Colonic mucosa (tissue), 4 donors: ENCODE measurements around the gene TRABD2B. TPM values are rescaled to one million over a fixed set of nuclear protein-coding genes. Genes with fewer than 3 reads are reported as not detected.

Experiments used
- DNase-seq: peaks from one replicate; pipeline ENCODE4 v3.0.0-alpha.2; 2020
- H3K27ac ChIP-seq: fragments of 200-600 bp; one replicate; pipeline ENCODE4 v1.8.0; 2021
- H3K27me3 ChIP-seq: fragments of 200-600 bp; one replicate; pipeline ENCODE4 v1.8.0; 2021
- H3K36me3 ChIP-seq: fragments of 200-600 bp; one replicate; pipeline ENCODE4 v1.8.0; 2021
- H3K4me1 ChIP-seq: fragments of 200-600 bp; one replicate; pipeline ENCODE4 v1.8.0; 2021; ENCODE audit warnings: mild to moderate bottlenecking
- H3K4me3 ChIP-seq: fragments of 200-600 bp; one replicate; pipeline ENCODE4 v1.8.0; 2021
- H3K9ac ChIP-seq, 2 donors: one replicate each; pipeline ENCODE4 v1.7.0; 2013; ENCODE audit warnings: control low read depth in 2 of 2, low read depth in 2 of 2, low read length in 2 of 2
- H3K9me3 ChIP-seq: fragments of 200-600 bp; one replicate; pipeline ENCODE4 v1.8.0; 2021
- intact Hi-C: fragments of 100-400 bp; cut with DNase I; formaldehyde crosslinking; loops from one replicate; pipeline ENCODE4 v1.14.1; 2022
- total RNA-seq, 2 donors: library from RNA; stranded (reverse); fragmentation: NEBNext Ultra II Directional in 1 of 2; extraction: Animal tissue kit (Norgen Biotek cat#: 25700) in 1 of 2; gene quantifications; one replicate each; pipeline ENCODE4 v1.2.1, GENCODE V29; 2021
- TF ChIP-seq, protein P1 (sequence below): fragments of 200-600 bp; IDR thresholded peaks from one replicate; pipeline ENCODE4 v1.8.0; 2022; ENCODE audit warnings: antibody characterized with exemption, mild to moderate bottlenecking
- donor health status: healthy.
- donor health status: DM: no; HTN: no; CAD: no.
- donor health status: DM: no; HTN: no; CAD: no.

The TRABD2B gene
- total RNA-seq, 2 donors from 2014 or later, result 0.42 to 0.77 TPM

DNA sequence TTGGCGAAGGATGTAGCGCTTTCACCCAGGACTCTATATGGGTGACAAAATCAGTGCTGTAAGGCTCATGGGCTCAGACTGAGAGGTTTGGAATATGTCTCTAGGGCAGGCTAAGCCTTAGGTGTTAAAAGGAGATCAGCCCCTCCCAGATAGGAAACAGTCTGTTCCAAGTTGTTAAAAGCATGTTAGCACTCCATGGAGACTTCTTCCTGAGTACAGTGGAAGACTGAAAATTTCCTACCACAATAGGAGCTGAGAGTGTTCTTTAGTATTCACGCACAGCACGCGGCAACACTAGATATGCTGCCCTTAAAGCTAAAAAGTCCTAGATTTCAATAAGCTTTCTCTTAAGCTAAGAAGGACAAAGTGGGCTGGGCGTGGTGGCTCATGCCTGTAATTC, 122.1 kb downstream of the TRABD2B start:
- H3K4me3 ChIP-seq, result no peak overlapping the region
- no peaks in the 10 kb centered on the region for H3K9me3 ChIP-seq
- no peak overlapping the region for H3K9ac ChIP-seq
- H3K4me1 ChIP-seq, result no peaks in the 10 kb centered on the region
- H3K27ac ChIP-seq, result no peak overlapping the region
- DNase-seq, result no peak
- H3K27me3 ChIP-seq, result no peaks in the 10 kb centered on the region
- TF ChIP-seq, protein P1, sequence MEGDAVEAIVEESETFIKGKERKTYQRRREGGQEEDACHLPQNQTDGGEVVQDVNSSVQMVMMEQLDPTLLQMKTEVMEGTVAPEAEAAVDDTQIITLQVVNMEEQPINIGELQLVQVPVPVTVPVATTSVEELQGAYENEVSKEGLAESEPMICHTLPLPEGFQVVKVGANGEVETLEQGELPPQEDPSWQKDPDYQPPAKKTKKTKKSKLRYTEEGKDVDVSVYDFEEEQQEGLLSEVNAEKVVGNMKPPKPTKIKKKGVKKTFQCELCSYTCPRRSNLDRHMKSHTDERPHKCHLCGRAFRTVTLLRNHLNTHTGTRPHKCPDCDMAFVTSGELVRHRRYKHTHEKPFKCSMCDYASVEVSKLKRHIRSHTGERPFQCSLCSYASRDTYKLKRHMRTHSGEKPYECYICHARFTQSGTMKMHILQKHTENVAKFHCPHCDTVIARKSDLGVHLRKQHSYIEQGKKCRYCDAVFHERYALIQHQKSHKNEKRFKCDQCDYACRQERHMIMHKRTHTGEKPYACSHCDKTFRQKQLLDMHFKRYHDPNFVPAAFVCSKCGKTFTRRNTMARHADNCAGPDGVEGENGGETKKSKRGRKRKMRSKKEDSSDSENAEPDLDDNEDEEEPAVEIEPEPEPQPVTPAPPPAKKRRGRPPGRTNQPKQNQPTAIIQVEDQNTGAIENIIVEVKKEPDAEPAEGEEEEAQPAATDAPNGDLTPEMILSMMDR, result no peak
- intact Hi-C loops, result no loop called here
- no peaks in the 10 kb centered on the region for H3K36me3 ChIP-seq

DNA sequence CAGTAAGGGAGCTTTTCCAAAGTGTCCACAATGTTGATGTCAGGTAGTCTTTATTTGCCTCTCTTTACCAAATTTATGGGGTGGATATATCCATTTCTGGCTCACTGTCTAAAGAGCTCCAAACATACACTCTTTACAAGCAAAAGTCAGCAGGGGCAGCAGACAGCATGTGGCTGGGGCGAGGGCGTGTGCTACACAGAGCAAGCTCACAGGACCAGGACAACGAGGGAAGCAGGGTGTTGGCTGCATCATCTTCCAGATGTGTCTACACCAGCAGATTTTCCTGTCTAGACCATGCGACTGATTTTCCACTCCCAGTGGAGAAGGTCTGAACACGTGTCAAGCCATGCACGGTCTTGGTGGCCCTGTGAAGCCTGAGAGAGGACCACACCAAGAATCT, 123.8 kb downstream of the TRABD2B start:
- no peaks in the 10 kb centered on the region for H3K9me3 ChIP-seq
- H3K27ac ChIP-seq, result no peak overlapping the region
- no peaks in the 10 kb centered on the region for H3K36me3 ChIP-seq
- no peaks in the 10 kb centered on the region for H3K27me3 ChIP-seq
- H3K9ac ChIP-seq, result no peak overlapping the region
- no peak for DNase-seq
- no peaks in the 10 kb centered on the region for H3K4me1 ChIP-seq
- no peak overlapping the region for H3K4me3 ChIP-seq
- TF ChIP-seq, protein P1, result no peak
- intact Hi-C loops, result no loop called here

DNA sequence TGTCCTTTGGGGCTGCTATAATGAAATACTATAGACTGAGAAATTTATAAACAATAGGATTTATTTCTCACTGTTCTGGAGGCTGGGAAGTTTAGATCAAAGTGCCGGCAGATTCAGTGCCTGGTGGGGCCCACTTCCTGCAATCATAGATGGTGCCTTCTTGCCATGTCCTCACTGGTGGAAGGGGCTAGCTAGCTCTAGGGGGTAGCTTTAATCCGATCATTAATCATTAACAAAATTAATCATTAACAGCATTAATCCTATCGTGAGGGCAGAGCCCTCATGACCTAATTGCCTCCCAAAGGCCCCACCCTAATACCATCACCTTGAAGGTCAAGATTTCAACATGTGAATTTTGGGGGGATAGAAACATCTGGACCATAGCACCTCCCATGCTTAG, 124.3 kb downstream of the TRABD2B start:
- H3K4me3 ChIP-seq, result no peak overlapping the region
- intact Hi-C loops, result no loop called here
- no peak overlapping the region for H3K9ac ChIP-seq
- H3K9me3 ChIP-seq, result no peaks in the 10 kb centered on the region
- no peaks in the 10 kb centered on the region for H3K4me1 ChIP-seq
- H3K36me3 ChIP-seq, result no peaks in the 10 kb centered on the region
- TF ChIP-seq, protein P1, result no peak
- H3K27me3 ChIP-seq, result no peaks in the 10 kb centered on the region
- H3K27ac ChIP-seq, result no peak overlapping the region
- DNase-seq, result no peak

DNA sequence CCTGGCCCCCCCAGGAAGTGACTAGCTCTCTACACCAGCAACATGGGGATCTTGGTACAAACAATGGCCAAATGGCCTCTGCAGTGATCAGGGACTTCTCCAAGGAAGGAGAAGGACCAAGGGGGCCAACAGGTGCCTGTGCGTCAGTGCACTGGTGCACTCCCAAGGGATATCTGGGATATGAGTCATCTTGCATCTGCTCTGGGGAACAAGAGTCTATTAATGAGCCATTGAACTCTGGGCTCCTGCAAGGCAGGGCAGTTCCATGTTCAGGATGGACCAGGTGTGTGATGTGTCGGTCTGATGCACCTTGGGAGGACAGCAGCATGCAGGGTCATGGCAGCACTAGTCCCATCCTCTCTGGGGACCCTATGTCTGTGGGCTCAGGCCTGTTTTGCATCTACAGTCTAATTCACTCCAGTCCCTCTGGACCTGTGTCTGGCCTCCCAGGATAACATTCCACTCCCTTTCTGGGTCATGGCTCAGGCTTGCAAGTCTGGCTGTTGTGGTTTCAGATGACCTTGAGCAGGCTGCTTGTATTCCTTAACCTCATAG, 125.3 kb downstream of the TRABD2B start:
- Histone ChIP-seq H3K4me3 (no peak overlapping the region), H3K36me3 (no peaks in the 10 kb centered on the region), H3K4me1 (no peaks in the 10 kb centered on the region), H3K27me3 (no peaks in the 10 kb centered on the region), H3K27ac (no peak overlapping the region), H3K9ac (no peak overlapping the region), H3K9me3 (no peaks in the 10 kb centered on the region)
- intact Hi-C loops, result no loop called here
- DNase-seq, result no peak
- TF ChIP-seq, protein P1, result no peak

DNA sequence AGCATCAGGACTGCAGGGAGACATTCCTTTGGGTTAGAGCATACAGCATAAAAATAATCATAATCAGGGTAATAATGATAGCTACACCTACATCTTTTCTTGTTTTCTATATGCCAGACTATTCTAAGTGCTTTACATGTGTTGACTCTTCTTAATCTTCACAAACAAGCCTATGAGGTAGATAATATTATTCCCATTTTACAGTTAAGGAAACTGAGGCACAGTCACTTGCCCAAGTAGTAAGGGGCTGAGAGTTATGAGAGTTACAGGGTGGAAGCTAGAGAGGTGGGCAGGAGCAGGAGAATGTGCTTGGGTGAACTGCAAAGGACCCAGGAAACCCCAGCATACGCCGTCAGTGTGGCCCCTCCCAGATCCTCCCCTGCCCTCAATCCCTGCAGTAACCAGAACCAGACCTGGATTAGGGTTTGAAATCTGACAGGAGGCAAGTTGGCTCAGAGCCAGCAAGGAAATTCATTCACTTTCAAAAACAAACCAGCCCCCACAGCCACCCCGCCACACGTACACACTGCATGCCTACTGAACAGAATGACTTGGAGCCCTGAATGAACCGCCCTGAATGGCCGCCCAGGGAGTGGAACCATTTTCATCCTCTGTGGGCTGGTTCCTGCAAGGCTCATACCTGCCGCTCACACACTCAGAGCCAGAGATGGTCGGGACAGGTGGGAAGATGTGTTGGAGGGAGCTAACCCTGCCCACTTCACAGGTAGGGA, 126.1 kb downstream of the TRABD2B start:
- TF ChIP-seq, protein P1, result no peak
- no peak overlapping the region for H3K9ac ChIP-seq
- H3K4me1 ChIP-seq, result no peaks in the 10 kb centered on the region
- H3K4me3 ChIP-seq, result no peak overlapping the region
- no peaks in the 10 kb centered on the region for H3K9me3 ChIP-seq
- no peaks in the 10 kb centered on the region for H3K36me3 ChIP-seq
- intact Hi-C loops, result no loop called here
- DNase-seq, result no peak
- no peaks in the 10 kb centered on the region for H3K27me3 ChIP-seq
- H3K27ac ChIP-seq, result no peak overlapping the region
